Putamen (tissue), 1 donor: Measurements from ENCODE around the gene STAT4.

Experiments
- DNase-seq: peaks from one replicate; pipeline ENCODE4 v3.0.0-alpha.2; 2016; ENCODE audit warnings: low spot score

Gene STAT4

DNA sequence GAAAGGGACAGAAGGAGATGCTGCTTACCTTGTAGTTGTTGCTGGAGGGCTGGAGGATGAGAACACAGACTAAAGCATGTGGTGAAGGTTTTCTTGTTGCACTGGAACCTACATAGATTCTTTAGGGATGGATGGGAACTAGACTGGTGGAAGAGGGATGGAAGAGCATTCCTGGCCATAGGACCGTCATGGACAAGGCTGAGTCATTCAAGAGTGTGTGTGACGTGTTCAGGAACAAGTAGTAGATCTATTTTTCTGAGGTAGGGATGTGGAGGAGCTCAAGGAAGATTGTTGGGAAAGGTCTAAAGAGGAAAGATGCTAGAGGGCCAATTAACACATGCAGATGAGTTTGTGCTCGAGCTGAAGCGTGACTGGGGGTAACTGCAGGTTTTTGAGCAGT, 6.6 kb downstream of the STAT4 start:
- no peak for DNase-seq

GRCh38 chr2:191143791-191144190, 7.0 kb downstream of the STAT4 start:
- no peak for DNase-seq

DNA sequence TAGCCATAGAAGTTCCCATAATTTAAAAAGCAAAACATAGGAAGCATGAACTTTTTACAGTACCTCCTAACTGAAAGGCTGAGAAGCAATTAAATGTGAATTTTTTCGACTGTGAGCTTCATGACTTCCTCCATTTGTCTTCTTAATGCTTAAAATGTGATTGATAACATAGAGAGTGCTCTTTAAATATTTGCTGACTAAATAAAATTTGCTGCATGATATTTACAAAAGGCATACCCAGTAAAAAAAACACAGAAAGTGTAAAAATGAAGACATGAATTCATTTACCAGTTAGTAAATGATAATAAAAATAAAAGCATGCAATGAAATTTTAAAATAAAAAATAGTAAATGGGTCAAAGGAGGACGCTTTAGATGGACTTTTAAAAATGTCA, 21.9 kb downstream of the STAT4 start:
- DNase-seq = no peak

GRCh38 chr2:191128172-191128910, 22.5 kb downstream of the STAT4 start:
- DNase-seq = no peak

DNA sequence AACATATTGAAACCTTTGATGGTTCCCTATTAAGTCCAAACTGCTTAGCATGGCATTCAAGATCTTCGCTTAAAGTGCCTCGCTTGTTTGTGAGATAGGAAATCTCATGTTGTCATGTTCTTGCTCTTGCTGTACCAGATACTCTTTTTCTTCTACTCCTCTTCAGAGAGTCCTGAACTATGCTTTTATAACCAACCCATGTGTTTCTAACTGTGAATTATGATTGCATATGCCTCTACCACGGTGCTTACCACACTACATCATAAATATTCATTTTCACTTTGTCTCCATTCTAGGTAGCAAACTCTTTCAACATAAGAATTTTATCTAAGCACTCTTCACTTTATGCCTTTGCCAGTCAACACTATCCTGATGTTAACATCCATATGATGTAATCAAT, 23.6 kb downstream of the STAT4 start:
- no peak for DNase-seq

DNA sequence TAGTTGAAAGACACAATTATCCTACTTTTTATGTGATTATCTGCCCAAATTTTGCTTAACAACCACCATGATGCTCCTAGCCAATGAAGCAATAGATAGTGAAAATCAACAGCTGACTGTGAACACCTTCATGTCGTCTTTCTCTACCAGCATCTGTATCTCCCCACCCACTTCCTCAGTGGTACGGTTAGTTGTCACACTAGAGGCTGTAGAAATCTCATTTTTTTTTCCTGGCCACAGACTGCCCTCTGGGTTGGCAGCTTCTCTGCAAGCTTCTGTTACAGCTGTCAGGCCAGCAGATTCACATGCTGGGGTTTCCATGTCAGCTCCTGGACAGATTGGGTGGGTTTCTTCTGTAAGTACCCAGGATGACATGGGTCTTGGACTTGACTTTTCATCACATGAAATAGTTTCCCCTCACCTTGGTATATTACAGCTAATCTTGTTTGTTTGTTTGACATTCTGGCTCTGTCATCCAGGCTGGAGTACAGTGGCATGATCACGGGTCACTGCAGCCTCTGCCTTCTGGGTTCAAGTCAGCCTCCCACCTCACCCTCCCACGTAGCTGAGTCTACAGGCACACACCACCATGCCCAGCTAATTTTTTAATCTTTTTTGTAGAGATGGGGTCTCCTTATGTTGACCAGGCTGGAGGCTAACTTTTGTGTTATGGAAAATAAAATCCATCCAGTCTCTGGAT, 24.3 kb downstream of the STAT4 start:
- no peak for DNase-seq

DNA sequence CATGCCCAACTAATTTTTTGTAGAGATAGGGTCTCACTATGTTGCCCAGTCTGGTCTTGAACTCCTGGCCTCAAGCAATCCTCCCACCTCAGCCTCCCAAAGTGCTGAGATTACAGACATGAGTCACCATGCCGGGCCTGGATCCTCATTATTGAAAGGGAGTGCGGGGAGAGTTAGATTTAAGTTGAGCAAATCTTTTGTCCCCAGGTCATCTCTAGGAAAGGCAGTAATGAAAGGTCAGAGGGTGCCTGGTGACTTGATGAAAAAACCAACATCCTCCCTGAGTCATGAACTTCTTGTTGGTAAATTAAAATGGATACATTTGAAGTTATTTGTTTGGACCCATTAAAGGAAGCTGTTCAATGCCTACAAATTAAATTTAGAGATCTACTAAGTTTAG, 25.1 kb downstream of the STAT4 start:
- DNase-seq = no peak

GRCh38 chr2:191122638-191123294, 28.0 kb downstream of the STAT4 start:
- no peak for DNase-seq

- DNase-seq = no peak
Observed at GRCh38 chr2:191117341-191117740, 33.5 kb downstream of the STAT4 start.

- DNase-seq = no peak
Observed at GRCh38 chr2:191115804-191116203, 35.0 kb downstream of the STAT4 start.

- no peak for DNase-seq
Observed at GRCh38 chr2:191115391-191115790, 35.4 kb downstream of the STAT4 start.

GRCh38 chr2:191114403-191114886, 36.3 kb downstream of the STAT4 start:
- DNase-seq = no peak

DNA sequence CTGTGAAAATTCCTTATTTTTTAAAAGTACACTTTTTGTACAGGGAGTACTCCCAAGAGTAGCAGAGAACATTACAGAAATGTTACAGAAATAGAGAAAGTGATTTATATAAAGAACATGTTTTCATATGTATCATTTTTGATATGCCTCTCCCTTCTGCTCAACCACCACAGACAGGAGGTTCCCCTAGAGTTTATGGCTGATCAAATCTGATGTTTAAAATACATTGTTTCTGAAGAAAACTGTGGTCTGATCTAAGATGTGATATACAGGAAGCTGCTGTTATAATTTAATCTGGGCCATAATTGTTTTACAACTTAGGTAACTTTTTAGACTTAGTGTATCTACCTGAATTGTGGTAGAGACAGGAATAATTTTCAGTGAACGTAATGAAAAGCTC, 37.0 kb downstream of the STAT4 start:
- DNase-seq = no peak

GRCh38 chr2:191112448-191112901, 38.3 kb downstream of the STAT4 start:
- no peak for DNase-seq

- DNase-seq = no peak
Observed at GRCh38 chr2:191109888-191110287, 40.9 kb downstream of the STAT4 start.

- DNase-seq = no peak
Observed at GRCh38 chr2:191108331-191108730, 42.5 kb downstream of the STAT4 start.

DNA sequence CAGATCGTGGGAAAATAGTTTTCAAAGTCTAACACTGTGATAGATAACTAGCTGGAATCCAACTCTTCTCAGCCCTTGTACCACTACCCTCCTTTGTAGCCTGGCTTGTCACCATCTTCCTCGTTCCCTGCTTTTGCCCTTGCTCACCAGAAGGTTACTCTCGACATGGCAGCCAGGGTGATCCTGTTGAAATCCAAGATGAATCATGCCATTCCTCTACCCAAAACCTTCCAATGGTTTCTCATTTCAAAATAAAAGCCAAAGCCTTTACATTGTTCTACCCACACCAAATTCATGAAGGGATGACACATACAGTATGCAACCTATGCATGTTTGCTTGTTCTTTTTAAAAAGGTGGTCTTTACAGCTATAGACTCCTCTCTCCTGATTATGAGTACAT, 45.7 kb downstream of the STAT4 start:
- DNase-seq = no peak

DNA sequence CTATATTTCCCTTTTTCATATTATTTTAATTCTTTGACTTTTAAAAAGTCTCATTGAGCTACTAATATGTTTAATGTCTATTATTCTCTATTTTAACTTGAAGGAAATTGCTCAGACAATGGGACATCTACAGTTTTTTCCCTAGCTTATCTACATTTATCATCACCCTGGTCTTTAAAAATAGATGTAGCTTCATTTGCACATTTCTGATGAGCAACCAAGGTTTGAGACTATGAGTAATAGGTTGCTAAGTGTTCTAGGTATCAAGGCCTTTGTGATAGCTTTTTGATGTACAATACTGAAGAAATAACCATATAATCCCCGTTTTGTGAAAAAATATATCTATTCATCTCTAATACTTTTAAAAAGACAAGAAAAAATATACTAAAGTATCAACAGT, 47.0 kb downstream of the STAT4 start:
- DNase-seq = no peak

DNA sequence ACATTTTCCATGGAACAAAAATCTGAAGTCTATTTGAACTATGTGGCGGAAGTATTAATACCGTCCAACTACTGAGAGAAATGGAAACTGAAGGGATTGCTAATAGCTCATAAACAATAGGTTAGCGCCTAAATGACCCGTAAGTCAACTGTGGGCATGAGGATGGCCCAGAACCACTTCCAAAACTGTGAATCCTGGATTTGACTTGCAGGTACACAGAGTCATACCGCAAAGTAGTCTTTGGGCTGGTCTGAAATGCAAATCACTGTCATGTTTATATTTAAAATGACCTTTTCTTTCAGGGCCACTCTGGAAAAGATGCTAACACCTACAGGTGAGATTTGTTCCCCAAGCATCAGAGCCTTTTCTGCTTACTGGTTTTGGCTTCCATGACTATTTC, 50.6 kb downstream of the STAT4 start:
- no peak for DNase-seq

GRCh38 chr2:191087311-191087710, 63.5 kb downstream of the STAT4 start:
- no peak for DNase-seq

GRCh38 chr2:191086706-191087105, 64.1 kb downstream of the STAT4 start:
- DNase-seq = no peak

DNA sequence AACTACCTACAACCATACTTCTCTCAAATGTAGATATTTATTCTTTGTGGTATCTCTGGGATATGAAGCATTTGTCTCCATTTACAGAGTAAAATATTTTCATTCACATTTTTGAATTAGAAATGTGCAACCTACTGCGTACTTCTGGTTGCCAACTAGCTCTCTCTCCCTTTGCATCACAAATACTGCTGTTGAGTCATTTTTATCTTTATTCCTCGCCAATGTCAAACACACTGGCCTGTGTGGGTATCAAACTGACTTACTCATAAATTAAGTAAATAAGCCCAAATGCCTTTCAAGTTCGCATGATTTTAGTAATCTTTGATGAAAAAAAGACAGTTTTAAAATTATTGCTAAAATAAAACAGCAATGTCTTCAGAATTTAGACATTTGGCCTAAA, 67.3 kb downstream of the STAT4 start:
- DNase-seq = no peak

- no peak for DNase-seq
Observed at GRCh38 chr2:191082321-191082720, 68.5 kb downstream of the STAT4 start.
